VCaP (cell line): Measurements from ENCODE around the gene USP36.

ENCODE experiments used
- H3K27ac ChIP-seq: fragments of 450-650 bp; 2 replicates; pipeline ENCODE4 v1.5.1; 2017
- TF ChIP-seq, protein P1 (sequence below): fragments of 450-650 bp; conservative IDR thresholded peaks from 2 replicates; pipeline ENCODE4 v1.5.1; 2017; ENCODE audit warnings: mild to moderate bottlenecking, moderate library complexity

Gene USP36

DNA sequence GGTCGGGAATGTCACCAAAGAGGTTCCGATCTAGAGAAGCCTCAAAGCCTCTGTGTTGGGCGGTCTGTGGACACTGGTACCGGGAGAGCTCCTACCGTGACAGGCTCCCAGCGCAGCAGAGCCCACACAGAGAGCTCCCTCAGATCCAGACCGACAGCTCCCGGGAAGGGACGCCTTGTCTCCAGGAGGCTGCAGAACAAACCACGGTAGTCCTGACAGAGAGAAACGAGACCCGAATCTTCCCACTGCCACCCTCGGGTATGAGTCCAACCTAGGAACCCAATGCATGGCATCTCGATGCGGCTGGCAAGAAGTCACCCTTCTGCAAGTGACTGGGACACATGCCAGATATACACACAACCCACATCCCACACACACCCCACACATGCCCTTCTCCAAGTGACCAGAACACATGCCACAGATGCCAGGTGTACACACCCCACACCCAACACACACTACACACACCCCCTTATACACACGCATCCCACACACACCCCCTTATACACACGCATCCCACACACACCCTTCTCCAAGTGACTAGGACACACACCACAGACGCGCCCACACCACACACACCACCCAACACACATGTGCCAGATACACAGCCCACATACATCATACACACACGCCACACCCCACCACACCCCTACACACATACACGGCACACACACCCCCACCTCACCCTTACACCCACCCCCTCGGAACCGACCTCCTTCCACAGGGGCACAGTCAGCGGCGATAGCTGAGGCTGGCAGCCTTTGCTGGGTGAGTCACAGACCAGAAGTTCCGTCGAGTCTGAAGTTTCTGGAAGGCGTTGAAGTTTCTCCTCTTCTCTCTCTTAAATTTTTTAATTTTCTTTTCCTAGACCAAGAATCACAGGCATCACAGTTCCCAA, 42.7 kb downstream of the USP36 start:
- TF ChIP-seq, protein P1, sequence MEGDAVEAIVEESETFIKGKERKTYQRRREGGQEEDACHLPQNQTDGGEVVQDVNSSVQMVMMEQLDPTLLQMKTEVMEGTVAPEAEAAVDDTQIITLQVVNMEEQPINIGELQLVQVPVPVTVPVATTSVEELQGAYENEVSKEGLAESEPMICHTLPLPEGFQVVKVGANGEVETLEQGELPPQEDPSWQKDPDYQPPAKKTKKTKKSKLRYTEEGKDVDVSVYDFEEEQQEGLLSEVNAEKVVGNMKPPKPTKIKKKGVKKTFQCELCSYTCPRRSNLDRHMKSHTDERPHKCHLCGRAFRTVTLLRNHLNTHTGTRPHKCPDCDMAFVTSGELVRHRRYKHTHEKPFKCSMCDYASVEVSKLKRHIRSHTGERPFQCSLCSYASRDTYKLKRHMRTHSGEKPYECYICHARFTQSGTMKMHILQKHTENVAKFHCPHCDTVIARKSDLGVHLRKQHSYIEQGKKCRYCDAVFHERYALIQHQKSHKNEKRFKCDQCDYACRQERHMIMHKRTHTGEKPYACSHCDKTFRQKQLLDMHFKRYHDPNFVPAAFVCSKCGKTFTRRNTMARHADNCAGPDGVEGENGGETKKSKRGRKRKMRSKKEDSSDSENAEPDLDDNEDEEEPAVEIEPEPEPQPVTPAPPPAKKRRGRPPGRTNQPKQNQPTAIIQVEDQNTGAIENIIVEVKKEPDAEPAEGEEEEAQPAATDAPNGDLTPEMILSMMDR = no peak
- no peak overlapping the region for H3K27ac ChIP-seq

DNA sequence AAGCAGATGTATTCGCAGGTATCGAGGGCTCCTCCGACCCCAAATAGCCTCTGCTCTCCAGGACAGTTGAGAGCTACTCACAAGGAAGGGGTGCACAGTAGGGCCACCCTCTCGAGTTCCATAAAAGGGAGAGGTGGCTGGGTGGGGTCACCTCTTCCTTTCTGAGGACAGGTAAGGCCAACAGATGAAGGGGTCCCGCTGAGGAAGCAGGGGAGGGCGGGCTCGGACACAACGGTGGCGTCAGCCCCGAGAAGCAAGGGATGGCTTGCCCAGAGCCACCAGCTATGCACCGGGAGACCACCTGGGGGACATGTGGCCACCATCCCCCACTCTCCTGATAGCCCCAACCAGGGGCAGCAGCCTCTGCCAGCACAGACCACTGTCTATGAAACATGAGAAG, 43.4 kb downstream of the USP36 start:
- TF ChIP-seq, protein P1 = no peak
- H3K27ac ChIP-seq = no peak overlapping the region

DNA sequence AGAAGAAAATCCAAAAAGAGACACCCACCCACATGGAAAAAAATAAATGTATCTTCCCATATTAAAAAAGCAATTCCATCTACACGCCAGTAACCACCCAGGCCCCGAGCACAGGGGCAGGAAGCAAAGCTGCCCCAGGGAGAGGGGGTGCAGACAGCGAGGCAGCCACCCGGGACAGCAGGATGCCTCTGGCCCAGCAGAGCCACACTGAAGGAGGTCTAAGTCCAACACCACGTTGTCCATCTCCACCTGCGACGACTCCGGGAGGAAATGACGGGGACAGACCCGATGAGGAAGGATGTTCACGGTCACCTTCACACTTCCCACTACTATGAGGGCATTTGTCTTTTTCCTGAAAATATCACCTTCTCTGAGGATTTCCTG, 44.1 kb downstream of the USP36 start:
- TF ChIP-seq, protein P1 = no peak
- H3K27ac ChIP-seq = no peak overlapping the region

DNA sequence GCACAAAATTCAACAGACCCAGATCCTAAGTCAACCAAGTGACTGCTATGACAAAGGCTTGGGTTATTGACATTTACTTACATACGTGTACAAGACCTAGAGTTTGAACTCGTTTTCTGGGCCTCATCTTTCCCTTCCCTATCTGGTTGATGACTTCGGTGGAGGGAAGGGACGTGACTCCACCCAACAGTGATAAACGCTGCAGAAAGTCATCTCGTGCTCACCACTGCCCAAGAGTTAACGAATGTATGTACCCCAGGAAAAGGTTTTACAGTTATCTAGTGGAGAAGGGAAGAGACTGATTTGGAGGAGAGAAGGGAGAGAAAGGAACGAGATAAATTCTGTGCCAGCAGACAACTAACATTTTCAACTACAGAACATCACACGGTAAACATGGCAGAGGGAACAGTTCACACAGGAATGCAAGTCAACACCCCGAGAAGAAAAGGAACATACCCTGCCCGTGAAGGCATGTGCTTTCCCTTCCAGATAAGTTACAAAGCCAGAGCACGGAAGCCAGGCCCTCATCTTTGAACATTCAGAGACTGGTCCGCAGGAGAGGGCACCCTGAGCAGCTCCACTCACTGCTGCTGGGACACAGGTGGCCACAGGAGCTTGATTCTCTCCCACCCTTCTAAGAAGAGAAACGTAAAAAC, 44.6 kb downstream of the USP36 start:
- H3K27ac ChIP-seq = no peak overlapping the region
- TF ChIP-seq, protein P1 = no peak

DNA sequence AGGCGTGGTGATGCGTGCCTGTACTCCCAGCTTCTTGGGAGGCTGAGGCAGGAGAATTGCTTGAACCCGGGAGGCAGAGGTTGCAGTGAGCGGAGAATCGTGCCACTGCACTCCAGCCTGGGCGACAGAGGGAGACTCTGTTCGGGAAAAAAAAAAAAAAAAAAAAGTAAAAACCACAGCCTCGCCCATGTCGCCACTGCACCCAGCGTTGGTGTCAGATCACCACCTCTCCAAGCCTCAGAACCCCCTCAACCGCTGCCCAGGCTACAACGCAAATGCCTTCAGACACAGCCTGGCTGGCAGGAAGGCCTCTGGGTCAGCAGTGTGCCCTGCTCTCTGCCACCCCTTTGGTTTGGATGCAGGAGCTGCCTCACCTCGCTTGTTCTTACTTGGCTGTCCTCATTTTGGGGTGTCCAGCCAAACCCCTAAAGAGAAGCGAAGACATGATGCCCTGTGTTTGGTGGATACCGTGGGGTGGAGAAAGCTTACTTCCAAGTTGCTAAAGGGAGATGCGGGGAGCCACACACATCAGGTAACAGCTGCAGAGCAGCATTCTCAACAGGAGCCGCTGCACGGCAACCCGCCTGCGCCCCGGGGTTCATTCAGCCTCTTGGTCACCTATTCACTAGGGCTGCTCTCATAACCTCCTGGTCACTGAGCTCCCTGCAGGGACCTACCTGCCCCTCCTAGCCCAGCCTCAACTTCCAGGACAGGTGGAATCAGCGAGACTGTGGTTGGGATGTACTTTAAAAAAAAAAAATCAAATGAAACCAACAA, 45.6 kb downstream of the USP36 start:
- H3K27ac ChIP-seq = no peak overlapping the region
- TF ChIP-seq, protein P1 = no peak

DNA sequence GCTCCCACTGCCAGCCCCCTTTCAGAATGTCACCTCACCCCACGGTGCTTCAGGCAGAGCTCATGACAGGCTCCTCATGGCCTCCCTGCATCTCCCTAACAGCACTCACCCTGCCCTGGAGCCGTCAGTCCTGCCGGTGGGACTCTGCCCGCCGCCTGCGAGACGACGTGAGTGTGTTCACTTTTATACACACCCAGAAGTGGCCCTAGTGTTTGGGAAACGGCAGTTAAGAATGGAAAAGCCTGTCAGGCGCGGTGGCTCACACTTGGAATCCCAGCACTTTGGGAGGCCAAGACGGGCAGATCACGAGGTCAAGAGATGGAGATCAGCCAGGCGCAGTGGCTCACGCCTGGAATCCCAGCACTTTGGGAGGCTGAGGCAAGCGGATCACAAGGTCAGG, 46.2 kb downstream of the USP36 start:
- no peak overlapping the region for H3K27ac ChIP-seq
- TF ChIP-seq, protein P1 = no peak

DNA sequence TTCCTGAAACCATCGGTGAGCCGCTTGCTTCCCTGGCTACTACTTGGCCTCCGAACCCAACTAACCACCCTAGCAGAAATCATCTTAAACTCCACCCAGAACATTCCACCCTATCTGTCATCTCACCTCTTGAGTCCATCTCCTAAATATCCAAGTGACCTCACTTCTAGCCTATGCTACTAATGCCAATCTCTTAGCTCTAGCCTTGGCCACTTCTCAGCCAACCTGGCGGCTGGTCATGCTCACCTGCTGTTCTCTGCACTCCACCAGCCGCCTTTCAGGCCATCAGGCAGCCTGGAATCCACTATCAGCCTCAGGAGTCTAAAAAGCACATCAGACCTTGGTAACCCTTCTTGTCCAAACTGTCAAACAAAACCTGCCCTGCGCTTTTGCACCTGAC, 46.6 kb downstream of the USP36 start:
- TF ChIP-seq, protein P1 = no peak
- no peak overlapping the region for H3K27ac ChIP-seq
